ENCODE data around the gene EXOC4.

Gene EXOC4

GRCh38 chr7:134047675-134048074 lies 794.8 kb downstream of the EXOC4 start:
- Histone ChIP-seq H3K36me3 (no peaks in the 10 kb centered on the region), H3K27me3 (no peaks in the 10 kb centered on the region), H3K4me1 (no peaks in the 10 kb centered on the region), H3K27ac (no peak overlapping the region), H3K4me3 (no peak overlapping the region), H3K9me3 (no peaks in the 10 kb centered on the region)
- TF ChIP-seq CTCF (IDR thresholded peaks at IDR 0.05), result no peak
- intact Hi-C loops (cut with DNase I; ENCODE audit: low total_unique reads), result no loop called here
- no peak for DNase-seq

- Histone ChIP-seq H3K27me3 (no peaks in the 10 kb centered on the region), H3K36me3 (no peaks in the 10 kb centered on the region), H3K9me3 (no peaks in the 10 kb centered on the region), H3K4me1 (no peaks in the 10 kb centered on the region), H3K4me3 (no peak overlapping the region), H3K27ac (no peak overlapping the region)
- intact Hi-C loops (cut with DNase I; ENCODE audit: low total_unique reads), result no loop called here
- TF ChIP-seq CTCF (IDR thresholded peaks at IDR 0.05), result no peak
- DNase-seq, result no peak
Measured at GRCh38 chr7:134048166-134048565, 795.3 kb downstream of the EXOC4 start.

GRCh38 chr7:134051020-134051419 lies 798.1 kb downstream of the EXOC4 start:
- no peaks in the 10 kb centered on the region for H3K4me1 ChIP-seq
- H3K4me3 ChIP-seq, result no peak overlapping the region
- H3K9me3 ChIP-seq, result no peaks in the 10 kb centered on the region
- no peak for TF ChIP-seq CTCF (IDR thresholded peaks at IDR 0.05)
- intact Hi-C loops (cut with DNase I; ENCODE audit: low total_unique reads), result no loop called here
- no peaks in the 10 kb centered on the region for H3K36me3 ChIP-seq
- no peak for DNase-seq
- H3K27ac ChIP-seq, result no peak overlapping the region
- no peaks in the 10 kb centered on the region for H3K27me3 ChIP-seq

- no peaks in the 10 kb centered on the region for H3K9me3 ChIP-seq
- no peaks in the 10 kb centered on the region for H3K36me3 ChIP-seq
- H3K27ac ChIP-seq, result no peak overlapping the region
- intact Hi-C loops (cut with DNase I; ENCODE audit: low total_unique reads), result no loop called here
- no peak overlapping the region for H3K4me3 ChIP-seq
- H3K27me3 ChIP-seq, result no peaks in the 10 kb centered on the region
- no peak for TF ChIP-seq CTCF (IDR thresholded peaks at IDR 0.05)
- no peaks in the 10 kb centered on the region for H3K4me1 ChIP-seq
- DNase-seq, result no peak
Measured at GRCh38 chr7:134056816-134057215, 803.9 kb downstream of the EXOC4 start.

GRCh38 chr7:134058521-134058920 lies 805.6 kb downstream of the EXOC4 start:
- no peaks in the 10 kb centered on the region for H3K27me3 ChIP-seq
- no peaks in the 10 kb centered on the region for H3K4me1 ChIP-seq
- no peak overlapping the region for H3K27ac ChIP-seq
- TF ChIP-seq CTCF (IDR thresholded peaks at IDR 0.05), result no peak
- H3K36me3 ChIP-seq, result no peaks in the 10 kb centered on the region
- H3K4me3 ChIP-seq, result no peak overlapping the region
- DNase-seq, result no peak
- intact Hi-C loops (cut with DNase I; ENCODE audit: low total_unique reads), result no loop called here
- no peaks in the 10 kb centered on the region for H3K9me3 ChIP-seq

GRCh38 chr7:134058980-134059379 lies 806.1 kb downstream of the EXOC4 start:
- H3K4me1 ChIP-seq, result no peaks in the 10 kb centered on the region
- H3K4me3 ChIP-seq, result no peak overlapping the region
- no peaks in the 10 kb centered on the region for H3K27me3 ChIP-seq
- no peak overlapping the region for H3K27ac ChIP-seq
- H3K36me3 ChIP-seq, result no peaks in the 10 kb centered on the region
- no peak for DNase-seq
- no peaks in the 10 kb centered on the region for H3K9me3 ChIP-seq
- intact Hi-C loops (cut with DNase I; ENCODE audit: low total_unique reads), result no loop called here
- no peak for TF ChIP-seq CTCF (IDR thresholded peaks at IDR 0.05)
